Endothelial cell of umbilical vein (primary cell): ENCODE results near the gene GPR155. TPM values are rescaled to one million over a fixed set of nuclear protein-coding genes. Genes with fewer than 3 reads are reported as not detected.

Experiments used
- BruUV-seq: library from RNA; stranded (reverse); fragments of 400-500 nt; replicated peaks from 2 replicates; lab custom pipeline; 2021; lab: Mats Ljungman, UMichigan
- CTCF ChIA-PET: fragments of 300-600, 350-600 bp; sonication (Branson Sonifier 250); formaldehyde crosslinking; loops from one replicate; lab custom pipeline; 2021; ENCODE audit warnings: antibody characterized with exemption, inconsistent platforms; lab: Charles Lee
- POLR2A ChIA-PET: fragments of 300-600, 350-600 bp; sonication (Branson Sonifier 250); formaldehyde crosslinking; loops from one replicate; lab custom pipeline; 2021; ENCODE audit warnings: antibody characterized with exemption, inconsistent platforms; lab: Charles Lee
- DNase-seq: peaks from one replicate; pipeline ENCODE4 v3.0.0-alpha.2; 2011; ENCODE audit warnings: low read depth, low spot score
- FAIRE-seq: peaks from 2 replicates; lab custom pipeline; 2011; peaks lifted over from hg19 to GRCh38; lab: Jason Lieb, UNC
- H2AFZ ChIP-seq: 2 replicates; pipeline ENCODE4 v1.6.0; 2012; ENCODE audit warnings: low read depth, low read length, control low read depth, inconsistent platforms
- H3K27ac ChIP-seq: 2 replicates; pipeline ENCODE4 v1.5.1; 2011; ENCODE audit warnings: low read depth, mild to moderate bottlenecking, control low read depth, low read length, moderate library complexity; ENCODE audit not compliant: insufficient read depth
- H3K27me3 ChIP-seq, 2 experiments: 2 replicates each; pipeline versions ENCODE4 v1.6.0 to v1.6.1; 2011; ENCODE audit warnings: low read length in 2 of 2, mixed read lengths in 1 of 2; ENCODE audit not compliant: control insufficient read depth in 2 of 2, insufficient read depth in 2 of 2
- H3K36me3 ChIP-seq, 2 experiments: 2 replicates in 1 of 2; 3 replicates in 1 of 2; pipeline ENCODE4 v1.5.1; 2011; ENCODE audit warnings: low read length in 2 of 2, mild to moderate bottlenecking in 1 of 2, moderate library complexity in 1 of 2; ENCODE audit not compliant: control insufficient read depth in 2 of 2, insufficient read depth in 2 of 2; ENCODE audit errors: extremely low read depth in 1 of 2
- H3K4me1 ChIP-seq: 3 replicates; pipeline ENCODE4 v1.5.1; 2011; ENCODE audit warnings: mild to moderate bottlenecking, low read length; ENCODE audit not compliant: control insufficient read depth, insufficient read depth; ENCODE audit errors: extremely low read depth
- H3K4me2 ChIP-seq: 2 replicates; pipeline ENCODE4 v1.6.1; 2011; ENCODE audit warnings: low read length, control low read depth, mixed read lengths; ENCODE audit not compliant: insufficient read depth
- H3K4me3 ChIP-seq, 3 experiments: fragments of 200-600 bp in 1 of 3; sonication (generic), shearing (Covaris generic) in 1 of 3; replicated peaks in 1 of 3; 2 replicates each; pipeline ENCODE4 v1.5.1; 2011 to 2016; ENCODE audit warnings: control low read depth in 3 of 3, low read length in 3 of 3, mild to moderate bottlenecking in 2 of 3, inconsistent platforms in 1 of 3, low read depth in 1 of 3, moderate library complexity in 1 of 3; ENCODE audit not compliant: insufficient read depth in 1 of 3
- H3K79me2 ChIP-seq: 2 replicates; pipeline ENCODE4 v1.6.0; 2012; ENCODE audit warnings: low read length, inconsistent platforms; ENCODE audit not compliant: control insufficient read depth, insufficient read depth
- H3K9ac ChIP-seq: replicated peaks from 2 replicates; pipeline ENCODE3; 2011; ENCODE audit warnings: low read length, control low read depth; ENCODE audit not compliant: insufficient read depth; ENCODE audit errors: extremely low read depth
- H3K9me1 ChIP-seq: replicated peaks from 3 replicates; pipeline ENCODE4 v1.6.0; 2011; ENCODE audit warnings: mild to moderate bottlenecking, low read length; ENCODE audit not compliant: control insufficient read depth, insufficient read depth; ENCODE audit errors: extremely low read depth
- H3K9me3 ChIP-seq: replicated peaks from 2 replicates; pipeline ENCODE4 v1.5.1; 2012; ENCODE audit warnings: low read length, inconsistent platforms; ENCODE audit not compliant: control insufficient read depth, insufficient read depth
- H4K20me1 ChIP-seq: replicated peaks from 2 replicates; pipeline ENCODE3; 2011; ENCODE audit warnings: mild to moderate bottlenecking, low read length; ENCODE audit not compliant: control insufficient read depth, insufficient read depth; ENCODE audit errors: extremely low read depth
- EZH2 ChIP-seq: IDR thresholded peaks from 2 replicates; pipeline ENCODE4 v1.6.1; 2012; ENCODE audit warnings: borderline replicate concordance, low read depth, mild to moderate bottlenecking, moderate library complexity, low read length, inconsistent platforms; ENCODE audit not compliant: severe bottlenecking
- FOS ChIP-seq: IDR thresholded peaks from 2 replicates; pipeline ENCODE4 v1.6.1; 2011; ENCODE audit warnings: mild to moderate bottlenecking, low read length, moderate library complexity, borderline replicate concordance; ENCODE audit not compliant: insufficient read depth
- GATA2 ChIP-seq: IDR thresholded peaks from 2 replicates; pipeline ENCODE4 v1.7.0; 2011; ENCODE audit warnings: low read depth, mild to moderate bottlenecking, moderate library complexity, mixed read lengths, low read length; ENCODE audit not compliant: insufficient read length, insufficient read depth
- JUN ChIP-seq: IDR thresholded peaks from 2 replicates; pipeline ENCODE4 v1.6.1; 2011; ENCODE audit warnings: borderline replicate concordance, low read depth; ENCODE audit not compliant: insufficient read length, insufficient read depth
- MYC ChIP-seq: IDR thresholded peaks from one replicate; pipeline ENCODE4 v1.6.1; 2011; ENCODE audit warnings: mild to moderate bottlenecking, low read depth, low read length
- POLR2A ChIP-seq: IDR thresholded peaks from 2 replicates; pipeline ENCODE4 v1.6.1; 2012; ENCODE audit warnings: low read depth, mild to moderate bottlenecking, control low read depth, low read length
- POLR2AphosphoS5 ChIP-seq: IDR thresholded peaks from 2 replicates; pipeline ENCODE4 v1.6.1; 2012; ENCODE audit warnings: low read depth, mild to moderate bottlenecking, control low read depth, low read length, moderate library complexity; ENCODE audit not compliant: insufficient read depth
- dilution Hi-C: fragments of 300-500 bp; cut with MboI; formaldehyde crosslinking; loops from one replicate; pipeline ENCODE4 v1.15.0; 2019; ENCODE audit warnings: low sequenced_read_pairs; ENCODE audit not compliant: extremely low pct_ligation_motif_present
- intact Hi-C: fragments of 100-400 bp; cut with micrococcal nuclease; formaldehyde crosslinking; loops from one replicate; pipeline ENCODE4 v1.10.0; 2022
- polyA plus RNA-seq, 4 experiments: library from polyadenylated mRNA; depleted of rRNA in 3 of 4; stranded (reverse) in 3 of 4; unstranded in 1 of 4; fragments of >200 nt; gene quantifications; 2 replicates each; pipeline versions ENCODE4 v1.2.1 to v1.2.3, GENCODE V29; 2011 to 2012; ENCODE audit warnings: missing spikeins in 1 of 4
- total RNA-seq: library from RNA; stranded (reverse); gene quantifications from 2 replicates; pipeline ENCODE4 v1.2.3, GENCODE V29; 2021
- TF ChIP-seq, protein P1 (sequence below): IDR thresholded peaks from 2 replicates; pipeline ENCODE4 v1.6.1; 2011; ENCODE audit not compliant: insufficient read depth, insufficient read length
- TF ChIP-seq, protein P2 (sequence below), 2 donors: IDR thresholded peaks; 1 replicate in 1 of 2; 2 replicates in 1 of 2; pipeline ENCODE4 v1.5.1; 2011; ENCODE audit warnings: low read length in 2 of 2, mild to moderate bottlenecking in 2 of 2, moderate library complexity in 2 of 2, control low read depth in 1 of 2, inconsistent platforms in 1 of 2, low read depth in 1 of 2; ENCODE audit not compliant: insufficient read depth in 1 of 2; ENCODE audit errors: extremely low read depth in 1 of 2

Gene GPR155
- total and polyA plus RNA-seq, 2 donors (not counting 3 experiments of a cell fraction or from before 2014, with no cell fraction given), result 0.62 to 1.7 TPM

- TF ChIP-seq JUN (no peak), MYC (no peak), POLR2A (no peak), EZH2 (no peak), GATA2 (no peak), POLR2AphosphoS5 (no peak), FOS (no peak)
- TF ChIP-seq, protein P1, sequence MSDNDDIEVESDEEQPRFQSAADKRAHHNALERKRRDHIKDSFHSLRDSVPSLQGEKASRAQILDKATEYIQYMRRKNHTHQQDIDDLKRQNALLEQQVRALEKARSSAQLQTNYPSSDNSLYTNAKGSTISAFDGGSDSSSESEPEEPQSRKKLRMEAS, result no peak
- TF ChIP-seq, protein P2, sequence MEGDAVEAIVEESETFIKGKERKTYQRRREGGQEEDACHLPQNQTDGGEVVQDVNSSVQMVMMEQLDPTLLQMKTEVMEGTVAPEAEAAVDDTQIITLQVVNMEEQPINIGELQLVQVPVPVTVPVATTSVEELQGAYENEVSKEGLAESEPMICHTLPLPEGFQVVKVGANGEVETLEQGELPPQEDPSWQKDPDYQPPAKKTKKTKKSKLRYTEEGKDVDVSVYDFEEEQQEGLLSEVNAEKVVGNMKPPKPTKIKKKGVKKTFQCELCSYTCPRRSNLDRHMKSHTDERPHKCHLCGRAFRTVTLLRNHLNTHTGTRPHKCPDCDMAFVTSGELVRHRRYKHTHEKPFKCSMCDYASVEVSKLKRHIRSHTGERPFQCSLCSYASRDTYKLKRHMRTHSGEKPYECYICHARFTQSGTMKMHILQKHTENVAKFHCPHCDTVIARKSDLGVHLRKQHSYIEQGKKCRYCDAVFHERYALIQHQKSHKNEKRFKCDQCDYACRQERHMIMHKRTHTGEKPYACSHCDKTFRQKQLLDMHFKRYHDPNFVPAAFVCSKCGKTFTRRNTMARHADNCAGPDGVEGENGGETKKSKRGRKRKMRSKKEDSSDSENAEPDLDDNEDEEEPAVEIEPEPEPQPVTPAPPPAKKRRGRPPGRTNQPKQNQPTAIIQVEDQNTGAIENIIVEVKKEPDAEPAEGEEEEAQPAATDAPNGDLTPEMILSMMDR (IDR thresholded peaks at IDR 0.05; ENCODE audit: extremely low read depth in 1 of 2, insufficient read depth in 1 of 2, low read depth in 1 of 2, low read length in 2 of 2), result no peak
- Histone ChIP-seq H3K9me1 (no peaks in the 10 kb centered on the region), H3K79me2 (no peaks in the 10 kb centered on the region), H3K4me3 (no peak overlapping the region), H3K9me3 (no peaks in the 10 kb centered on the region), H3K4me1 (peaks cover 2% of the 10 kb centered on the region), H3K9ac (no peak overlapping the region), H3K36me3 (no peaks in the 10 kb centered on the region), H3K4me2 (no peak overlapping the region), H3K27ac (no peak overlapping the region), H4K20me1 (no peaks in the 10 kb centered on the region), H2AFZ (no peak overlapping the region), H3K27me3 (no peaks in the 10 kb centered on the region)
- DNase-seq (no peak), FAIRE-seq (no peak)
- intact Hi-C loops (no loop called here), dilution Hi-C loops (no loop called here)
- ChIA-PET CTCF (interaction anchor here (0.6 kb wide), 1 partner anchor 749 kb away, joined by 3 read pairs; no protein-coding TSS in a partner anchor), POLR2A (no interaction called here)
- BruUV-seq, result no TSS peak
Observed at GRCh38 chr2:174454566-174454965, 32.3 kb downstream of the GPR155 start.
